GM21381 (cell line): ENCODE data around the gene PCAT7.
"Not testable (repeated sequence)": the region's sequence is repeated elsewhere in the genome, so short reads cannot be mapped to it uniquely, and the experiment has no call there.

Experiments used
- ATAC-seq: cut with Tn5 transposase; IDR thresholded peaks from one replicate; pipeline ENCODE4 v1.9.1; 2021; ENCODE audit warnings: mild to moderate bottlenecking, moderate library complexity; ENCODE audit not compliant: unreplicated experiment

Gene PCAT7

DNA sequence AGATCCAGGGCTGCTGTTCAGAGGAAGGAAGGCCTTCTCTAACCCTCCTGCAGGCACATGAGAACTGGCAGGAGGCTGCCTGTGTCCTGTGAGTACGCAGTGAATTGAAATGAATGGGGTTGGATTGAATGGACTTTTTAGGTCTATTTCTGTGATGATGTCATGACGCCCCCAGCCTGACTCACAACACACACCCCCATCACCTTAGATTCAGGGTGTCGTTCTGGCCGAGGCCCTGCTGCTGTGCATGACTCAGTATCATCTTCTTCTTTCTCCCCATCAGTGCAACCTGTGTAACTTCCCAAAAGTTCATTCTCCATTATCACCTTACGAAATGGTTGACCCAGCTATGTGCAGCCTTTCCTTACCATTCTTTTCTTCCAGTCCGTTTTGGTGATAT lies 5.4 kb downstream of the PCAT7 start:
- no peak for ATAC-seq

DNA sequence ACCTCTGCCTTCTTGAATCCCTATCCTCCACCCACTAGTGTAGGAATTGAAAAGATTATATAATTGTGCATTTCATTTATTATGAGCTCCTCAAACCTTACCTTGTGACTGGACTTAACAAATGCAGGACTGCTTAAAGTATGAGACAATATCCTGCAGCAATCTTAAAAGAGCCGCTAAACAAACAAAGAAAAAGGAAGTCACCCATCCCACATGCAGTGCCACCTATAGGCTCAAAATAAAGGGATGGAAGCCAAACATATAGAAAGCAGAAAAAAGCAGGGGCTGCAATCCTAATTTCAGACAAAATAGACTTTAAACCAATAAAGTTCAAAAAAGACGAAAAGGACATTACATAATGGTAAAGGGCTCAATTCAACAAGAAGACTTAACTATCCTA lies 8.7 kb downstream of the PCAT7 start:
- ATAC-seq, result no peak

DNA sequence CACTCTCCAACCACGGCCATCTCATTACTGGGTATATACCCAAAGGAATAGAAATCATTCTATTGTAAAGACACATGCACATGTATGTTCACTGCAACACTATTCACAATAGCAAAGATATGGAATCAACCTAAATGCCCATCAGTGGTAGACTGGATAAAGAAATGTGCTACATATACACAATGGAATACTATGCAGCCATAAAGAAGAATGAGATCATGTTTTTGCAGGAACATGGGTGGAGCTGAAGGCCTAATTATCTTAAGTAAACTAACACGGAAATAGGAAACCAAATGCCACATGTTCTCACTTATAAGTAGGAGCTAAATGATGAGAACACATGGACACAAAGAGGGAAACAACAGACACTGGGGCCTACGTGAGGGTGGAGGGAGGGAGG lies 9.4 kb downstream of the PCAT7 start:
- ATAC-seq, result not testable (repeated sequence)

DNA sequence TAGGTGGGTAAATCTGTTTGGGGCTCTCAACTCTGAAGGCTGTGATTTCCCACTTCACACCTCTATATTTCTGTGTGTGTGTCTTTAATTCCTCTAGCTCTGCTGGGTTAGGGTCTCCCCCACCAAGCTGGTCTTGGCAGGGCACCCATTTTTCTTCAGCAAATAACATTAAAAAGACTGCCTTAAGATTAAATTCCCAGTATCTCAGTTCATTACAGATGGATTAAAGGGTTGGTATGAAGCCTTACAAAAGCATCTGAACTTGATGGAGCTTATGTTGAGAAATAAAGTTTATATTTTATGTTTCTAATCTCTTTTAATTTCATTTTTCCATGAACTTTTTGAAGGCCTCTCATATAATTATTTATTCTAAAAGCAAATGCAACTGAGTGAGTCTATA lies 11.7 kb downstream of the PCAT7 start:
- ATAC-seq, result no peak

DNA sequence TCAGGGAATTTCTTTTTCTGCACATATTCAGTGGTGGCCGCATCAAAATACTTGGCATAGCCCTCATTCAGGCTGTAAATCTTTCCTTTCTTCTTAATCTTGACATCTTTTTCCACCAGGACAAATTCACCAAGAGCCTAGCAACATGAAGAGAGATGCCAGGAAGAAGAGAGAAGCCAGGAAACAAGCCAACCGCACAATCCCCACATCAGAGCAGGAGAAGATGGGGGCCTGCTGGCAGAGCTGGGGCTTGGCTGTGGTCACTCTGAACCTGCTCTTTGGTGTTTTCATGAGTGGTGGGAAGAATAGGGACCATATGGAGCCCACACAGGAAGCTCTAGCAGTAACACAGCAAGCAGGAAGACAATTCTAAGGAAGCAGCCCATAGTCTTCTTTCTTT lies 12.4 kb downstream of the PCAT7 start:
- ATAC-seq, result no peak

DNA sequence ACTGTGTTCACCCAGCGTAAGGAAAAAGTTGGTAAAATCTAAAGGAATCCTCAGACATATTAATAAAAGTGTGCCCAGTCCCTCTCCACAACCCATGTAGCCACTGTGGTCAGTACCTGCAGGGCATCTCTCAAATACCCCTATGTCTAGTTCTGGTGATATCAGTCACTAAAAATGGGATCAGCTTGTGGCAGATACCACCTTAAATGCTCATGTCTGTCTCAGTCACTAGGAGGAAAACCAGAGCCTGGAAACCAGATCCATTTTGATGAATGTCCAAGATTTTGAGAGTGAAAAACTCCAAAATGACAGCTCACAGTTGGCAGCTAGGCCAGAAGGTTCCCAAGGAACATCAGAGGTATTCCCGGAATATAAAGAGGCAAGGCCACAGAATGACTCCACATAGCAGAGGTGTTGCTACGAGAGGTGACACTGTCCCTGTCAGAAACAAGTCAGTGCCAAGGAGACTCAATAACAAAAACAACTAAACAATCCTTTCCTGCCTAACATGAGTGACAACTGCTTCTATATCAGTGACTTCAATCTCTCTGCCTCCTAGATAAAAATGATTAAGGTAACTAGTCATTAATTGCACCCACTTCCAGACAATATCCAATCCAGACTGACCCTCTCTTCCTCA lies 13.5 kb downstream of the PCAT7 start:
- no peak for ATAC-seq

DNA sequence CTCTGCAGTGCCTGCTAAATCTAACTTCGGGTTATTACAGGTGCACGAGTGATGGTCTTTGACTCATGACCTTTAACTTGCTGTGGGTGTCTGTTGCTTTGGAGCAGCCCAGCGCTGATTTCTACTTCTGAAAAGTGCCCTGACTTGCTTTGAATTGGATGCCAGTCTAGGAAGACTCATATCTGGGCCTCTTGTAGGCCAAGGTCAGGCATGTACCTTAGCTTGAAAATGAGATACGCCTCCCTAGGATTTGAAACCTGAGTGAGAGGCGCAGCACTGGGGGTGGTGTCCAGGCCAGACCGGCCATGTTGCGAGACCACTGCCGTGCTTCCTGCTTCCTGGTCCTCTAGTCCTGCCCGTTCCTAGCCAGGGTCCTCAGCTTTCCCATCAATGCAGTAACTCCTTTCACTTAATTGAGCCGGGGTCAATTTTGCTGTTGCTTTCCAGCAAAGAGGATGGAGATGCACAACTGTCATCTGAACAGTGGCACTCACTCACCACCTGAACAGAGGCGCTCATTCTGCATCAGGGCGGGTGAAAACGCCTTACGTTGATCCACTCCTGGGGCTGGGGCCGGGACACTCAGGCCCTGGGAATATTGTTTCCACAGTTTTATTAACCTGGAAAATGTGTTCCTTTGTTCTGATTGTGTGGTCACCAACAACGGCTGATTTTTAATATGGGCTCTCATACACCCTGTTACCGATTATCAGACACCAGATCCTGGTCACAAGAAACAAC lies 14.3 kb downstream of the PCAT7 start:
- no peak for ATAC-seq

DNA sequence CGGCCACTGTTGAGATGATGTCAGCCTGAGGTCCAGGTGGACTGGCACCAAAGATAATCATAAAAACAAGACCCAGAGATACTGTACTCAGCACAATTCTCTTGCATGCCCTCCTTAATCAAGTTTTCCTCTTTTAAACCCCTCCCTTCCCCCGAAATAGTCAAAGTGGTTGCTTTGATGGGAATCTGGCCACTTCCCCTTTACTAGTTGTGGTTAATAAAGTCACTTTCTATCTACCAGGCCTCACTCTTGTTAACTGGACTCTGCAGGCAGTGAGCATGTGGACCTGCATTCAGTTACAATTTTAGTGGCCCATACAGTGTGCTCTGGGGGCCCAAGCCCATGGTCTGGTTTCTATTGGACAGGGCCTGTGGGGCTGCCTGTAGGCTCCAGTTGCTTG lies 21.2 kb downstream of the PCAT7 start:
- ATAC-seq, result no peak

DNA sequence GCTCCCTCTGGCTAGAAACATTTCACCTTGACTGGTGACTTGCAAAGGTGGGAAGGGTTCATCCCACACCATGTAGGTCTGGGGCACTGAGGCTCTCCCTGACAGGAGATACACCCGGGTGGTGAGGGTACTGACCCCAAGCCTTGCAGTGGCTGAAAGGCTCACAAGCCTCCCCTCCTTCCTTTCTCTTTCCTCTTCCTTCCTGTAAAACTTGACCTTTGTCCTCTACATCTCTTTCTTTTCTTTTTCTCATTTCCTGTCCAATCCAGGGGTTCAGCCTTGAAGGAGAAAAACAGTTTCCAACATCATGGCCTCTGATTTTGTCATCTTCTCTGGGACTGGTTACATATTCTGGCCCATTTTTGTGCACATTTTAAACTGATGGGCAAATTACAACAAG lies 22.2 kb downstream of the PCAT7 start:
- no peak for ATAC-seq

DNA sequence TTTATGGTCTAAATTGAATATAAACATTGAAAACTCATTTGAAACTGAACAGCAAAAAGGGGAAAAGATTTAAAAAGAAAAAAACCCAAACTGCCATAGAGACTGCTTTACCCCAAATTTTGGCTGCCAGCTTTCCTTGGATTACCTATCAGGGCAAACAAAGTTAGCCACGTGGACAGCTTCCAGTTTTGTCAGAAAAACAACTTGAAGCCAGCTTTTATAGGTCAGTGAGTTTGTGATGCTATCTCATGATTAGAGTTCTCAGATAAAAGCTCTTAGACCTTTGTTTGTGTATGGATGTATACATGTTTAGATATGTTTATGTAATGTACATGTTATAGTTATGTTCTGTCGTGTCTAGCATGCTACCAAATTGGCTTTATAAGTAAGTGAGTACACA lies 22.7 kb downstream of the PCAT7 start:
- ATAC-seq, result no peak

DNA sequence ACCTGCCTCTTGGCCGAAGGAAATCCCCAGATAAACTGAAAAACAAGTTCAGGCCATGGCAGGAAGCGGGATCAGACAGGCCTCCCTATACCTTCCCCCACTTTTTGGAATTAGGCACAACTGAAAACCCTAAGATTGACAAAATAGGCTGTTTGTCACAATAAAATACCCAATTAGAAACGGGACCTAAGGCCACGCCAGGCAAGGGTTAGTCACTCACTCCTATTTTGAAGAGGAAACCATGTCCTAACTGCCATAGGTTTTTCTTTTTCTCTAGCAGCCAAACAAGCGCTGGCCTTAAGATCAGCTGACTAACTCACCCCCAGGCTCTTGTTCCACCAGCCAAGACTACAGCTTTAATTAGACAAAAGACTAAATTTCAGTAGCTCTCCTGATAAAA lies 26.8 kb downstream of the PCAT7 start:
- ATAC-seq, result no peak

DNA sequence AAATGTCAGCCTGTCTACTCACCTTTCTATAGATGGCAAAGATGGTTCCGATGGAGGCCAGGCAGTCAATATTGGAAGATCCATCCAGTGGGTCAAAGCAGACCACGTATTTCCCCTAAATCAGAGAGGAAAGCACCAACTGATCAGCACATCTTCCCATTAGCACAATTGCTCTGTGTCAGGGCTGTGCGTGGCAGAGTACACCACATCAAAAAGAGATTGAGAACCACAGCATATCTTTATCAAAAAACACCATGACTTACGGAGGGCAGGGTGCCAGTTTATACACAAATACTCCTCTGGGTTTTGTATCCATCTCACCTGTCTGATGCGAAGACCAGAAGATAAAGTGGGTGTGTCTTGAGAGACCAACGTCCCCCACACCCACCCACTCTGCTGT lies 29.7 kb downstream of the PCAT7 start:
- ATAC-seq, result no peak

DNA sequence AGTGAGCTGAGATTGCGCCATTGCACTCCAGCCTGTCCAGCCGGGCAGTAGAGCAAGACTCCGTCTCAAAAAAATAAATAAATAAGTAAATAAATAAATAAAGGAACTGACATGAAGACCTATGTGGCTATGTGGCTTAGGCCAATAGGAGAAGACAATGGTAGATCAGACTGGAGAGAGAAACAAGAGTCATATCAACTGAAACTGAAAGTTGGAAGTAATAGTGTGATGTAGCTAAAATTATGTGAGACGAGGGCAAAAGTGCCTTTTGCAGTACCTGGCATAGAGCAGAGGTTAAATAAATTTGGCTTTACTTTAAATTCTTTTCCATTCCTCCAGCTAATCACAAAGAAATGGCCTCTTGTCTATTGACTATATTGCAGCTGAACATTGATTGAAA lies 31.4 kb downstream of the PCAT7 start:
- ATAC-seq, result no peak

DNA sequence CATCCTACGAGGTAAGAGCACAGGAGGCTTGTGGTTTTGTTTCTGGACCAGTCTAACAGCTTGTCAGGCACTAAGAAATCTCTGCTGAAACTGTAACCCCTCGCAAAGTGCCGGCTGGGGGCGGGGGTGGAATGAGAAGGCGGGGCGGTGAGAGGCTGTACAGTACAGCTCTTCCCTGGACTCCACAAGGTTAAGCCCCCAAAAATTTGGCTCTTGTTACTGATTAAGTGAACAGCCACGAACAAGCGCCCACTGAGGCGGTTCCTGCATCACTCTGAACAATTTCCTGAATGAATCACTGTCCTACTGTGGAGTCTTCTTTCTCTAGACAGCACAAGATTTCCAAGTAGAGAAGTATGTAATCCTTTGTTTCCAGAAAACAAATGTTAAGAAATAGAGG lies 31.9 kb downstream of the PCAT7 start:
- ATAC-seq, result no peak

DNA sequence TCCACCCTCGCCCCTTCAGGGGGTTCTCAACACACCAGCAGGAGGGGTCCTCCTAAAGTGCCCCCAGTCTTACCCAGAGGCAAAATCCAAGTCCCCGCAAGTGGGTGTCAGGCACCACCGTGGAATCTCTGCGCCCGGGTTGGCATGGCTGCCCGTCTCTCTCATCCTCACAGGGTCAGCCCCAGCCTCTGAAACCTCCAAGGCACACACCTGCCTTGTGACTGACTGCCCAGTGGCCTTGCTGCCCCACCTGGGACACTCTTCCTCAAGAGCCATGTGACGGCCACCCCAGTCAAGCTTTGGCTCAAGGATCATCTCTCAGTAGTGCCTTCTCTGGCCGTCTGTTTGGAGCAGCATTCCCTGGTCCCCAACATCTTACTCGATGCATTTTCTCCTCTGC lies 33.8 kb downstream of the PCAT7 start:
- no peak for ATAC-seq

DNA sequence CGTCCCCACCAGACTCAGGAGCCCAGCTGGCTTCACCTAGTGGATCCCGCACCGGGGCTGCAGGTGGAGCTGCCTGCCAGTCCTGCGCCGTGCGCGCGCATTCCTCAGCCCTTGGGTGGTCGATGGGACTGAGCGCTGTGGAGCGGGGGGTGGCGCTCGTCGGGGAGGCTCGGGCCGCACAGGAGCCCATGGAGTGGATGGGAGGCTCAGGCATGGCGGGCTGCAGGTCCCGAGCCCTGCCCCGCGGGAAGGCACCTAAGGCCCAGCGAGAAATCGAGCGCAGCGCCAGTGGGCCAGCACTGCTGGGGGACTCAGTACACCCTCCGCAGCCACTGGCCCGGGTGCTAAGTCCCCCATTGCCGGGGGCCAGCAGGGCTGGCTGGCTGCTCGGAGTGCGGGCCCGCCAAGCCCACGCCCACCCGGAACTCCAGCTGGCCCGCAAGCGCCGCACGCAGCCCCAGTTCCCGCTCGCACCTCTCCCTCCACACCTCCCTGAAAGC lies 36.2 kb downstream of the PCAT7 start:
- ATAC-seq, result not testable (repeated sequence)

DNA sequence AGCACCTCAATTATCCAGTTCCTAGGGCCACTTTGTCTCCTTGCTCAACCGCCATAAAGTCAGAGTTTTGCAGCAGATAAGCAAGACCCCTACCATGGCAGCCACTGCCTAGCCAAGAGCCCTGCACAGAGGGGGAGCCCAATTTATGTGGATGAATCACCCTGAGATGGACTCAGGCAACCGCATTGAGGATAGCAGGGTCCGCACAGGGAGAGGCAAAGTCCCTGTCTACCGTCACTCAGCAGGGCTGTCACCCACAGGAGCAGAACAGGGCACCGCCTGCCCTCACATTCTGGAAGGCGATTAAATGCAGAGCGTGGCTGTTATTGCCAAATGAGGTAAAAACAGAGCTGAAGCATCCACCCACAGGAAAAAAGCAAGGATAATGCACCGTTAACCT lies 37.0 kb downstream of the PCAT7 start:
- no peak for ATAC-seq

DNA sequence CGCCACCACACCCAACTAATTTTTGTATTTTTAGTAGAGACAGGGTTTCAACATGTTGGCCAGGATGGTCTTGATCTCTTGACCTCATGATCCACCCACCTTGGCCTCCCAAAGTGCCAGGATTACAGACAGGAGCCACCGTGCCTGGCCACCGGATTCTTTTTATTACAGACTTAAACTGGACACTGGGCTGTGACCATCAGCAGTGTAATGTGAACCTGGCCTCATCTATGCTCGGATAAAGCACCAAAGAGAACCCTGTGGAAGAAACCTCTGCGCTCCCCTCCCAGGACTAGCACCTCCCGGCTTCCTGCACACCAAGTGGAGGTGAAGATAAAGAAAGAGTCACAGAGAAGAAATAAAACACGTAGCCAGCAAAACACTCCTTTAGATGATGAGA lies 37.8 kb downstream of the PCAT7 start:
- not testable (repeated sequence) for ATAC-seq

DNA sequence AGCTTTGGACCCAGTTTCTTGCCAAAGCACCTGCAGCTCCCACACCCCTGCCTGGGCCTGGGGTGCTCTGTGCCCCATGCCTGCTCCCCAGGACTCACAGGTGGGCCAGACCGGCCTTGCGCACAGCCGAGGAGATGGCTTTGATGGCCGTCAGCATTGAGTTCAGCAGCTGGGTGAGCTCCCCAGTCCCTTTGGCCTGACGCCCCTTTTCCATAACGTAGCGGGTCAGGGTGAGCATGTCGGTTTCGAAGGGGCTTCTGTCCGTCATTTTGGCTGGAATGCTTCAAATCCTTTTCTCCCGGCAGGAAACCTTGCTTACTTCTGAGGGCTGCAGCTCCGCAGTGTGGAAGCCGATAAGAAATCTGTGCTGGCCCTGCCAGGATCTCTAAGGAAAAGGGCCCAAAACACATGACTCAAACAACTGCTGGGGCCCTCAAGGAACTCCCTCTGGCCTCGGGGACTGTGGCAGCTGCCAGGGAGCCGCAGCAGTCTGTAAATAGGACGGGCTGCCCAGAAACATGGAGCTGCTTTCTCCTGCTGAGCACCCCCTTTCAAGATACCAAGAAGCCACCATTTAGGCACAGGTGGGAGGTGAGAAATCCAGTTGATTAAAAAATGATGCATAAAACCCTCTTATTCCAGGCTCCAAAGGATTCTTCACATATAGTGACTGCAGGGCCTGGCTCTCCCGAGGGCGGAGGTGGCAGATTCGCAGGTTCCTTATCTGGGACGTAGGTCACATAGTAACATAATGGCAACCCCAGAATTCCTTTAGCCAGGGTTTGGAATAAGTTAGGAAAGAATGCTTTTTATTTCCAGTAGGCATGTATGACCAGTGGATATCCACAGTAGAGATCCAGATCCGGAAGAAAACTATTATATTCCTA lies 38.8 kb downstream of the PCAT7 start, which contains the start of gene FBP2:
FBP2 (minus strand) TSS at position 366 of the 887 bp plus-strand sequence; CDS start at position 268, 98 bp downstream.
- no peak for ATAC-seq

DNA sequence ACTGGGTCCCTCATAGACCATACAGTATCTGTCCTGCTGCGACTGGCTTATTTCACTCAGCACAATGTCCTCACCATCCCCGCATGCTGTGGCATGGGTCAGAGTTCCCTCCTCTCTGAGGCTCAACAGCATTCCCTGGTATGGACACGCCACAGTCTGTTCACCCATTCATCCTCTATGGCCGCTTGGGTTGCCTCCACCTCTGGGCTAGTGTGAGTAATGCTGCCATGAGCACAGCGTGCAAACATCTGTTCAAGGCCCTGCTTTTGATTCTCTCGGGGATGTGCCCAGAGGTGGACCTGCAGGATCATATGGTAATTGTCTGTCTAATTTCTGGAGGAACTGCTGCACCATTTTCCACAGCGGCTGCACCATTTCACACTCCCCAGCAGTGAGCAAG lies 44.2 kb downstream of the PCAT7 start:
- no peak for ATAC-seq

DNA sequence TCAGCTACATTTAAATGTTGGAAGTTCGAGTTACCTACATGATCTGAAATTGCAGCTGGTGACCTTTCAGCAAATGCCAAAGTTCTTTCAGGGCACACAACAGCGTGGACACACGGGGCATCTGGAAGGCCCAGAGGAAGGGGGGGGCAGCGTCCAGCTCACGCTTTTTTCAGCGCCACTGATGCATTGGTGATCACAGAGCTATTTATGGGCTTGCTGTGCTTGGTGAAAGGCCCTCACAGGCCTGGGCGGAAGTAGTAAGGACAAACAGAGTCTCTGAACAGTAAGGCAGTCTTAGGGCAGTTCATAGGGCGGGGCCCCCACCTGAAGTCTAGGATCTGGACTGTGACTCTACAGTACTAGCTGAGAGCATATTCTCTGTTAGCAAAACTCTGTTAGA lies 45.4 kb downstream of the PCAT7 start:
- no peak for ATAC-seq

DNA sequence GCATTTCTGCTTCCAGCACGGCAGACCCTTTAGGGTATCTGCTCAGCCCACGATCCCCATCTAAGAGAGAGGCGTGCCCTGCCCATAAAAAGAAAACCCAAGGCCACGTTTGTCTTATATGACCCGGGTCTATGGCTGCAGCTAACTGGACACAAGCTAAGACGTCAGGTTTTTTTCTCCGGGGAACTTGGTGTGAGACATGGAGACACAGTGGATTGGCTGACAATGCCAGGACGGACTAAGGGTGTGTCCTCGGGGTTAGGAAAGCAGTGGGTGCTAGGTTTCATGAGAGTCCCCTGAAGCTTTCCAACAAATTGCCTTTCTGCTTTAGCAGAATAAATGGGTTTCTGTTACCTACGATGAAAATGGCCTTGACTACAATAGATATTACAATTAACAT lies 45.8 kb downstream of the PCAT7 start:
- ATAC-seq, result no peak
